Measurements from ENCODE around the gene SLC35E2B.

GRCh38 chr1:1631782-1632420, 60.7 kb downstream of the SLC35E2B start, which contains the start of gene MMP23B:
- no peak for TF ChIP-seq POLR2AphosphoS5 (IDR thresholded peaks at IDR 0.05; ENCODE audit: low read depth, low read length)
- TF ChIP-seq SIN3A (IDR thresholded peaks at IDR 0.05; ENCODE audit: borderline replicate concordance, insufficient read depth, low read length) = no peak
